GM18526 (cell line): ENCODE measurements around the gene PEX10.

Source experiments
- POLR2A ChIP-seq: IDR thresholded peaks from 3 replicates; pipeline ENCODE4 v1.6.1; 2011; ENCODE audit not compliant: insufficient read length; ENCODE audit errors: extremely low read depth

PEX10 gene

GRCh38 chr1:2431518-2431917, 19.2 kb upstream of the PEX10 start:
- TF ChIP-seq POLR2A, result no peak

- TF ChIP-seq POLR2A, result no peak
Measured at GRCh38 chr1:2431103-2431502, 18.7 kb upstream of the PEX10 start.

GRCh38 chr1:2430592-2430973, 18.2 kb upstream of the PEX10 start:
- TF ChIP-seq POLR2A, result no peak

- no peak for TF ChIP-seq POLR2A
Measured at GRCh38 chr1:2429780-2430591, 17.6 kb upstream of the PEX10 start.

- TF ChIP-seq POLR2A, result no peak
Measured at GRCh38 chr1:2428490-2428889, 16.1 kb upstream of the PEX10 start.

GRCh38 chr1:2427976-2428375, 15.6 kb upstream of the PEX10 start:
- TF ChIP-seq POLR2A, result no peak

GRCh38 chr1:2427051-2427450, 14.7 kb upstream of the PEX10 start:
- TF ChIP-seq POLR2A, result no peak

- TF ChIP-seq POLR2A, result no peak
Measured at GRCh38 chr1:2426540-2426939, 14.2 kb upstream of the PEX10 start.

GRCh38 chr1:2425892-2426291, 13.5 kb upstream of the PEX10 start:
- no peak for TF ChIP-seq POLR2A

- TF ChIP-seq POLR2A, result no peak
Measured at GRCh38 chr1:2422523-2422922, 10.2 kb upstream of the PEX10 start.

- no peak for TF ChIP-seq POLR2A
Measured at GRCh38 chr1:2419416-2419815, 7.1 kb upstream of the PEX10 start.

GRCh38 chr1:2418791-2419320, 6.5 kb upstream of the PEX10 start:
- no peak for TF ChIP-seq POLR2A

GRCh38 chr1:2417833-2418225, 5.5 kb upstream of the PEX10 start:
- no peak for TF ChIP-seq POLR2A

- TF ChIP-seq POLR2A, result no peak
Measured at GRCh38 chr1:2417083-2417832, 4.9 kb upstream of the PEX10 start.

GRCh38 chr1:2416403-2416802, 4.0 kb upstream of the PEX10 start:
- TF ChIP-seq POLR2A, result no peak

- peak; percentile 30 for TF ChIP-seq POLR2A
Measured at GRCh38 chr1:2415801-2416208, 3.4 kb upstream of the PEX10 start.

- TF ChIP-seq POLR2A, result no peak
Measured at GRCh38 chr1:2415337-2415736, 3.0 kb upstream of the PEX10 start.
